HEK293T (cell line): ENCODE results near the gene KNTC1.

ENCODE experiments used
- BHLHE40 ChIP-seq: fragments of 450-650 bp; IDR thresholded peaks from 2 replicates; pipeline ENCODE4 v1.6.1; 2016; ENCODE audit warnings: mild to moderate bottlenecking, moderate library complexity, borderline replicate concordance
- ELF4 ChIP-seq: fragments of 450-650 bp; IDR thresholded peaks from 2 replicates; pipeline ENCODE4 v1.6.1; 2017; ENCODE audit warnings: antibody characterized with exemption
- FOXA1 ChIP-seq: fragments of 450-650 bp; IDR thresholded peaks from 2 replicates; pipeline ENCODE4 v1.6.1; 2016; ENCODE audit warnings: mild to moderate bottlenecking
- FOXM1 ChIP-seq: fragments of 450-650 bp; IDR thresholded peaks from 2 replicates; pipeline ENCODE4 v1.6.1; 2017; ENCODE audit warnings: mild to moderate bottlenecking, borderline replicate concordance
- SP1 ChIP-seq: fragments of 450-650 bp; IDR thresholded peaks from 2 replicates; pipeline ENCODE4 v1.6.1; 2017

- no peak for TF ChIP-seq FOXA1
- TF ChIP-seq ELF4: no peak
- no peak for TF ChIP-seq SP1
- no peak for TF ChIP-seq FOXM1
- TF ChIP-seq BHLHE40: no peak
Measured at GRCh38 chr12:122569288-122569687, 42.2 kb downstream of the KNTC1 start.
